ENCODE results near the gene CACNA1S. TPM values are rescaled to one million over a fixed set of nuclear protein-coding genes. Genes with fewer than 3 reads are reported as not detected.

The CACNA1S gene
- total RNA-seq, 1 donor from 2014 or later = 0.05 TPM

- DNase-seq (ENCODE audit: low spot score, unreplicated experiment) = no peak
- Mint-ChIP-seq H3K4me1 (ENCODE audit: low read depth) (peaks cover 8% of the 10 kb centered on the region), H3K36me3 (ENCODE audit: insufficient read depth) (no peaks in the 10 kb centered on the region), H3K9me3 (ENCODE audit: low read depth) (no peaks in the 10 kb centered on the region), H3K27ac (no peak overlapping the region), H3K27me3 (peaks cover 8% of the 10 kb centered on the region), H3K4me3 (ENCODE audit: low read depth) (no peak overlapping the region)
- no peak for TF ChIP-seq CTCF (IDR thresholded peaks at IDR 0.05; ENCODE audit: unreplicated experiment)
These were observed 60.8 kb downstream of the CACNA1S start for GRCh38 chr1:201051399-201051798.

- H3K36me3 Mint-ChIP-seq (ENCODE audit: insufficient read depth) = no peaks in the 10 kb centered on the region
- no peak for TF ChIP-seq CTCF (IDR thresholded peaks at IDR 0.05; ENCODE audit: unreplicated experiment)
- no peak overlapping the region for H3K4me3 Mint-ChIP-seq (ENCODE audit: low read depth)
- H3K27me3 Mint-ChIP-seq = peaks cover 8% of the 10 kb centered on the region
- DNase-seq (ENCODE audit: low spot score, unreplicated experiment) = no peak
- H3K27ac Mint-ChIP-seq = no peak overlapping the region
- H3K4me1 Mint-ChIP-seq (ENCODE audit: low read depth) = peaks cover 2% of the 10 kb centered on the region
- no peaks in the 10 kb centered on the region for H3K9me3 Mint-ChIP-seq (ENCODE audit: low read depth)
These were observed 61.5 kb downstream of the CACNA1S start for GRCh38 chr1:201050515-201051277.

GRCh38 chr1:201049248-201049831 lies 62.9 kb downstream of the CACNA1S start:
- H3K36me3 Mint-ChIP-seq (ENCODE audit: insufficient read depth) = no peaks in the 10 kb centered on the region
- no peaks in the 10 kb centered on the region for H3K9me3 Mint-ChIP-seq (ENCODE audit: low read depth)
- no peaks in the 10 kb centered on the region for H3K4me1 Mint-ChIP-seq (ENCODE audit: low read depth)
- no peak overlapping the region for H3K27ac Mint-ChIP-seq
- H3K4me3 Mint-ChIP-seq (ENCODE audit: low read depth) = no peak overlapping the region
- no peak for TF ChIP-seq CTCF (IDR thresholded peaks at IDR 0.05; ENCODE audit: unreplicated experiment)
- peaks cover 13% of the 10 kb centered on the region for H3K27me3 Mint-ChIP-seq
- DNase-seq (ENCODE audit: low spot score, unreplicated experiment) = no peak

- Mint-ChIP-seq H3K4me1 (ENCODE audit: low read depth) (no peaks in the 10 kb centered on the region), H3K27me3 (peaks cover 13% of the 10 kb centered on the region), H3K9me3 (ENCODE audit: low read depth) (no peaks in the 10 kb centered on the region), H3K36me3 (ENCODE audit: insufficient read depth) (no peaks in the 10 kb centered on the region), H3K4me3 (ENCODE audit: low read depth) (no peak overlapping the region), H3K27ac (peak overlapping the region; percentile 31)
- no peak for TF ChIP-seq CTCF (IDR thresholded peaks at IDR 0.05; ENCODE audit: unreplicated experiment)
- no peak for DNase-seq (ENCODE audit: low spot score, unreplicated experiment)
These were observed 63.7 kb downstream of the CACNA1S start for GRCh38 chr1:201048521-201048920.

- no peak for DNase-seq (ENCODE audit: low spot score, unreplicated experiment)
- Mint-ChIP-seq H3K4me1 (ENCODE audit: low read depth) (no peaks in the 10 kb centered on the region), H3K27ac (no peak overlapping the region)
These were observed 68.1 kb downstream of the CACNA1S start for GRCh38 chr1:201044119-201044518.

More at GRCh38 chr1:201044119-201044518, 68.1 kb downstream of the CACNA1S start:
- no peak overlapping the region for H3K4me3 Mint-ChIP-seq (ENCODE audit: low read depth)
- TF ChIP-seq CTCF (IDR thresholded peaks at IDR 0.05; ENCODE audit: unreplicated experiment) = no peak
- no peaks in the 10 kb centered on the region for H3K36me3 Mint-ChIP-seq (ENCODE audit: insufficient read depth)
- peaks cover 13% of the 10 kb centered on the region for H3K27me3 Mint-ChIP-seq
- no peaks in the 10 kb centered on the region for H3K9me3 Mint-ChIP-seq (ENCODE audit: low read depth)

Measured in progenitor cell of endocrine pancreas (in vitro differentiated cells).